ENCODE measurements around the gene ATP6V0E1.

Gene ATP6V0E1

GRCh38 chr5:172999372-172999973, 15.9 kb downstream of the ATP6V0E1 start:
- TF ChIP-seq NFIC (IDR thresholded peaks at IDR 0.05) (no peak), CEBPB (IDR thresholded peaks at IDR 0.05) (no peak), CREB1 (IDR thresholded peaks at IDR 0.05; ENCODE audit: low read depth) (no peak), FOXM1 (IDR thresholded peaks at IDR 0.05; ENCODE audit: borderline replicate concordance, low read depth) (no peak)

- TF ChIP-seq YY1 (IDR thresholded peaks at IDR 0.05; ENCODE audit: low read depth) = no peak
- no peak for TF ChIP-seq RAD21 (IDR thresholded peaks at IDR 0.05; ENCODE audit: low read depth)
- TF ChIP-seq NFIC (IDR thresholded peaks at IDR 0.05) = no peak
- TF ChIP-seq CREB1 (IDR thresholded peaks at IDR 0.05; ENCODE audit: low read depth) = no peak
- TF ChIP-seq ZBTB7A (IDR thresholded peaks at IDR 0.05; ENCODE audit: low read depth) = no peak
- TF ChIP-seq FOXM1 (IDR thresholded peaks at IDR 0.05; ENCODE audit: borderline replicate concordance, low read depth) = no peak
- no peak for TF ChIP-seq USF1 (IDR thresholded peaks at IDR 0.05)
- no peak for TF ChIP-seq TAF1 (IDR thresholded peaks at IDR 0.05; ENCODE audit: low read depth)
- no peak for TF ChIP-seq TCF12 (IDR thresholded peaks at IDR 0.05; ENCODE audit: low read depth)
- TF ChIP-seq CEBPB (IDR thresholded peaks at IDR 0.05) = no peak
- no peak for TF ChIP-seq REST (IDR thresholded peaks at IDR 0.05; ENCODE audit: low read depth)
- TF ChIP-seq TEAD4 (IDR thresholded peaks at IDR 0.05) = no peak
- TF ChIP-seq EGR1 (IDR thresholded peaks at IDR 0.05) = no peak
- TF ChIP-seq MAX (IDR thresholded peaks at IDR 0.05) = no peak
- TF ChIP-seq EP300 (IDR thresholded peaks at IDR 0.05; ENCODE audit: borderline replicate concordance) = no peak
These were observed 16.4 kb downstream of the ATP6V0E1 start for GRCh38 chr5:172999974-173000373.

GRCh38 chr5:173001229-173001841, 17.8 kb downstream of the ATP6V0E1 start:
- TF ChIP-seq ZBTB7A (IDR thresholded peaks at IDR 0.05; ENCODE audit: low read depth) = no peak
- TF ChIP-seq CREB1 (IDR thresholded peaks at IDR 0.05; ENCODE audit: low read depth) = no peak
- no peak for TF ChIP-seq EGR1 (IDR thresholded peaks at IDR 0.05)
- no peak for TF ChIP-seq MAX (IDR thresholded peaks at IDR 0.05)
- TF ChIP-seq YY1 (IDR thresholded peaks at IDR 0.05; ENCODE audit: low read depth) = no peak
- no peak for TF ChIP-seq USF1 (IDR thresholded peaks at IDR 0.05)
- TF ChIP-seq FOXM1 (IDR thresholded peaks at IDR 0.05; ENCODE audit: borderline replicate concordance, low read depth) = no peak
- TF ChIP-seq TEAD4 (IDR thresholded peaks at IDR 0.05) = no peak
- no peak for TF ChIP-seq REST (IDR thresholded peaks at IDR 0.05; ENCODE audit: low read depth)
- no peak for TF ChIP-seq TCF12 (IDR thresholded peaks at IDR 0.05; ENCODE audit: low read depth)
- TF ChIP-seq TAF1 (IDR thresholded peaks at IDR 0.05; ENCODE audit: low read depth) = no peak
- TF ChIP-seq EP300 (IDR thresholded peaks at IDR 0.05; ENCODE audit: borderline replicate concordance) = no peak
- TF ChIP-seq CEBPB (IDR thresholded peaks at IDR 0.05) = no peak
- no peak for TF ChIP-seq RAD21 (IDR thresholded peaks at IDR 0.05; ENCODE audit: low read depth)
- no peak for TF ChIP-seq NFIC (IDR thresholded peaks at IDR 0.05)

GRCh38 chr5:173003360-173003759, 19.8 kb downstream of the ATP6V0E1 start:
- no peak for TF ChIP-seq ZBTB7A (IDR thresholded peaks at IDR 0.05; ENCODE audit: low read depth)
- TF ChIP-seq EGR1 (IDR thresholded peaks at IDR 0.05) = no peak
- no peak for TF ChIP-seq USF1 (IDR thresholded peaks at IDR 0.05)
- no peak for TF ChIP-seq REST (IDR thresholded peaks at IDR 0.05; ENCODE audit: low read depth)
- no peak for TF ChIP-seq FOXM1 (IDR thresholded peaks at IDR 0.05; ENCODE audit: borderline replicate concordance, low read depth)
